ENCODE data around the gene KDM8. TPM values are rescaled to one million over a fixed set of nuclear protein-coding genes. Genes with fewer than 3 reads are reported as not detected.

The KDM8 gene
- 1 to 10 TPM; 1.5 to 9.0 TPM for total RNA-seq

- Histone ChIP-seq H3K36me3 (no peaks in the 10 kb centered on the region), H3K9me3 (no peaks in the 10 kb centered on the region), H3K4me1 (ENCODE audit: control insufficient read depth in 1 of 2, low read depth in 2 of 2) (peaks cover 3 to 12% of the 10 kb centered on the region in 2 donors), H3K4me3 (peak within 1 kb of the TSS; percentile 77), H3K27me3 (replicated peaks; ENCODE audit: insufficient read depth) (no peaks in the 10 kb centered on the region), H3K27ac (peak within 1 kb of the TSS; percentile 86 to 89)
- TF ChIP-seq, protein P1, sequence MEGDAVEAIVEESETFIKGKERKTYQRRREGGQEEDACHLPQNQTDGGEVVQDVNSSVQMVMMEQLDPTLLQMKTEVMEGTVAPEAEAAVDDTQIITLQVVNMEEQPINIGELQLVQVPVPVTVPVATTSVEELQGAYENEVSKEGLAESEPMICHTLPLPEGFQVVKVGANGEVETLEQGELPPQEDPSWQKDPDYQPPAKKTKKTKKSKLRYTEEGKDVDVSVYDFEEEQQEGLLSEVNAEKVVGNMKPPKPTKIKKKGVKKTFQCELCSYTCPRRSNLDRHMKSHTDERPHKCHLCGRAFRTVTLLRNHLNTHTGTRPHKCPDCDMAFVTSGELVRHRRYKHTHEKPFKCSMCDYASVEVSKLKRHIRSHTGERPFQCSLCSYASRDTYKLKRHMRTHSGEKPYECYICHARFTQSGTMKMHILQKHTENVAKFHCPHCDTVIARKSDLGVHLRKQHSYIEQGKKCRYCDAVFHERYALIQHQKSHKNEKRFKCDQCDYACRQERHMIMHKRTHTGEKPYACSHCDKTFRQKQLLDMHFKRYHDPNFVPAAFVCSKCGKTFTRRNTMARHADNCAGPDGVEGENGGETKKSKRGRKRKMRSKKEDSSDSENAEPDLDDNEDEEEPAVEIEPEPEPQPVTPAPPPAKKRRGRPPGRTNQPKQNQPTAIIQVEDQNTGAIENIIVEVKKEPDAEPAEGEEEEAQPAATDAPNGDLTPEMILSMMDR (IDR thresholded peaks at IDR 0.05): no peak
- ATAC-seq (ENCODE audit: insufficient number of reproducible peaks, low FRiP score, low read depth) (peak; percentile 98), DNase-seq (ENCODE audit: low spot score) (peak; percentile 96)
These were observed at the start of gene KDM8 for GRCh38 chr16:27203507-27204311. TSS of gene KDM8 (plus strand) at chr16:27203526. CDS start at chr16:27210124, 6,598 bp downstream.

- ATAC-seq (ENCODE audit: insufficient number of reproducible peaks, low FRiP score, low read depth): no peak
- Histone ChIP-seq H3K27ac (no peak overlapping the region), H3K4me3 (no peak overlapping the region), H3K36me3 (no peaks in the 10 kb centered on the region), H3K9me3 (no peaks in the 10 kb centered on the region), H3K4me1 (ENCODE audit: control insufficient read depth in 1 of 2, low read depth in 2 of 2) (no peaks in the 10 kb centered on the region), H3K27me3 (replicated peaks; ENCODE audit: insufficient read depth) (no peaks in the 10 kb centered on the region)
- no peak for DNase-seq (ENCODE audit: low spot score)
- TF ChIP-seq, protein P1 (IDR thresholded peaks at IDR 0.05): peak; percentile 94
These were observed 48.4 kb upstream of the KDM8 start for GRCh38 chr16:27154705-27155521.

GRCh38 chr16:27156579-27156978, 46.7 kb upstream of the KDM8 start:
- TF ChIP-seq, protein P1 (IDR thresholded peaks at IDR 0.05): no peak
- ATAC-seq (ENCODE audit: insufficient number of reproducible peaks, low FRiP score, low read depth) (no peak), DNase-seq (ENCODE audit: low spot score) (no peak)

DNA sequence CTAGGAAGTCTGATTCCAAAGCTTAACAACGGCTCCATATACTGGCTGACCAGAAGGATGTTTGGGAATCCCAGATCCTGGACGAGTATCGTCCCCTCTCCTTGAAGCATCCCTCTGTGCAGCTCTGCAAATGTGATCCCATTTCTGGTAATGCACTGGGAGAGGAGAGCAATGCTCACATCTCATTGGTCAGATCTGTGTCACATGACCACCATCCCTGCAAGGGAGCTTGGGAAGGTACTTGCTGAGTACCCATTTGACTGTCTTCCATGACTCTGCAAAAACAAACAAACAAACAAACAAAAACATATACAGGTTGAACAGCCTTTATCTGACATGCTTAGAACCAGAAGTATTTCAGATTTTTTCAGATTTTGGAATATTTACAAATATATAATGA, 41.9 kb upstream of the KDM8 start:
- no peaks in the 10 kb centered on the region for H3K4me1 ChIP-seq (ENCODE audit: control insufficient read depth in 1 of 2, low read depth in 2 of 2)
- no peak overlapping the region for H3K4me3 ChIP-seq
- TF ChIP-seq, protein P1 (IDR thresholded peaks at IDR 0.05): no peak
- no peaks in the 10 kb centered on the region for H3K27me3 ChIP-seq (replicated peaks; ENCODE audit: insufficient read depth)
- H3K36me3 ChIP-seq: no peaks in the 10 kb centered on the region
- ATAC-seq (ENCODE audit: insufficient number of reproducible peaks, low FRiP score, low read depth) (no peak), DNase-seq (ENCODE audit: low spot score) (no peak)
- peaks cover 4% of the 10 kb centered on the region for H3K9me3 ChIP-seq
- no peak overlapping the region for H3K27ac ChIP-seq

More at GRCh38 chr16:27156579-27156978, 46.7 kb upstream of the KDM8 start:
- H3K4me3 ChIP-seq: no peak overlapping the region
- no peak overlapping the region for H3K27ac ChIP-seq
- no peaks in the 10 kb centered on the region for H3K9me3 ChIP-seq
- H3K36me3 ChIP-seq: no peaks in the 10 kb centered on the region
- H3K4me1 ChIP-seq (ENCODE audit: control insufficient read depth in 1 of 2, low read depth in 2 of 2): no peaks in the 10 kb centered on the region
- no peaks in the 10 kb centered on the region for H3K27me3 ChIP-seq (replicated peaks; ENCODE audit: insufficient read depth)

DNA sequence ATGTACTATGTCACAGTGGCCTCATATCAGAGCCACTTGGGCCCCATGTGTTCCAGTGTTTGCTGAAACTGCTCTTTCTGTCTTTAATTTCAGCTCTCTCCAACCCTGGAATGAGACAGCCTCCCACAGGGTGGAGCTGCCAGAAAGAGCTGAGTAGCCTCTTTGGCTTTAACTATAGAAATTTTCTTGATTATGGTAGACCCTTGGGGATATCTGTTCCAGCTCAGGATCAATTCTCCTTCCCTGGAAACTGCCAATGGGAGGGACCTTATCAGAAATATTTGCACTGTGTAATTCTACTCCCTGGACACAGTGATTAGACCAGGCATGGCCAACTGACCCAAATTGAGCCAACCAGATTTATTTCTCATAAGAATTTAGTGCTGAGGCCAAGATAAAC, 39.0 kb upstream of the KDM8 start:
- Histone ChIP-seq H3K9me3 (peaks cover 4% of the 10 kb centered on the region), H3K27ac (no peak overlapping the region)

More for the DNA sequence above, 39.0 kb upstream of the KDM8 start:
- TF ChIP-seq, protein P1 (IDR thresholded peaks at IDR 0.05): no peak
- ATAC-seq (ENCODE audit: insufficient number of reproducible peaks, low FRiP score, low read depth) (no peak), DNase-seq (ENCODE audit: low spot score) (no peak)
- H3K36me3 ChIP-seq: no peaks in the 10 kb centered on the region
- H3K4me3 ChIP-seq: no peak overlapping the region
- H3K27me3 ChIP-seq (replicated peaks; ENCODE audit: insufficient read depth): no peaks in the 10 kb centered on the region
- H3K4me1 ChIP-seq (ENCODE audit: control insufficient read depth in 1 of 2, low read depth in 2 of 2): no peaks in the 10 kb centered on the region

Measured in thoracic aorta (tissue), 2 donors.